Measurements from ENCODE around the gene MYLK3.

DNA sequence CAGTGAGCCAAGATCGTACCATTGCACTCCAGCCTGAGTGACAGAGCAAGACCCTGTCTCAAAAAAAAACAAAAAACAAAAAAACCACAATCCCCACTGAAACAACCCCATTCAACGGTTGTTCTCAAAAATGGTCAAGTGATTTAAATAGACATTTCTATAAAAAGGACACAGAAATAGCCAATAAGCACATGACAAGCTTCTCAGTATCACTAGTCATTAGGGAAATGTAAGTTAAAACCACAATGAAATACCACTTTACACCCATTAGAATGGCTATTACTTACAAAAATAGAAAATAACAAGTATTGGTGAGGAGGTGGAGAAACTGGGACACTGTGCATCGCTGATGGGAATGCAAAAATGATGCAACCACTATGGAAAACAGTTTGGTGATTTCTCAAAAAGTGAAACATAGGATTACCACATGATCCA is 26.6 kb upstream of the MYLK3 start:
- TF ChIP-seq, protein P1, sequence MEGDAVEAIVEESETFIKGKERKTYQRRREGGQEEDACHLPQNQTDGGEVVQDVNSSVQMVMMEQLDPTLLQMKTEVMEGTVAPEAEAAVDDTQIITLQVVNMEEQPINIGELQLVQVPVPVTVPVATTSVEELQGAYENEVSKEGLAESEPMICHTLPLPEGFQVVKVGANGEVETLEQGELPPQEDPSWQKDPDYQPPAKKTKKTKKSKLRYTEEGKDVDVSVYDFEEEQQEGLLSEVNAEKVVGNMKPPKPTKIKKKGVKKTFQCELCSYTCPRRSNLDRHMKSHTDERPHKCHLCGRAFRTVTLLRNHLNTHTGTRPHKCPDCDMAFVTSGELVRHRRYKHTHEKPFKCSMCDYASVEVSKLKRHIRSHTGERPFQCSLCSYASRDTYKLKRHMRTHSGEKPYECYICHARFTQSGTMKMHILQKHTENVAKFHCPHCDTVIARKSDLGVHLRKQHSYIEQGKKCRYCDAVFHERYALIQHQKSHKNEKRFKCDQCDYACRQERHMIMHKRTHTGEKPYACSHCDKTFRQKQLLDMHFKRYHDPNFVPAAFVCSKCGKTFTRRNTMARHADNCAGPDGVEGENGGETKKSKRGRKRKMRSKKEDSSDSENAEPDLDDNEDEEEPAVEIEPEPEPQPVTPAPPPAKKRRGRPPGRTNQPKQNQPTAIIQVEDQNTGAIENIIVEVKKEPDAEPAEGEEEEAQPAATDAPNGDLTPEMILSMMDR (conservative IDR thresholded peaks at IDR 0.05; ENCODE audit: low read length), result no peak
- no peak for TF ChIP-seq EZH2phosphoT487 (IDR thresholded peaks at IDR 0.05; ENCODE audit: borderline replicate concordance, low read depth, low read length)
